HAP-1 (cell line): ENCODE data around the gene HOXA6.

Source experiments
- DNase-seq, 2 experiments: peaks; one replicate each; pipeline ENCODE4 v3.0.0-alpha.2; 2016 to 2020; ENCODE audit warnings: low spot score in 2 of 2
- H3K27me3 ChIP-seq: fragments of 250-450 bp; sonication (Bioruptor Pico); 2 replicates; pipeline ENCODE4 v1.5.1; 2020; ENCODE audit warnings: low read depth, mild to moderate bottlenecking, moderate library complexity
- H3K36me3 ChIP-seq: fragments of 250-450 bp; sonication (Bioruptor Pico); replicated peaks from 2 replicates; pipeline ENCODE4 v1.5.1; 2020; ENCODE audit warnings: mild to moderate bottlenecking
- H3K4me1 ChIP-seq: fragments of 250-450 bp; sonication (Bioruptor Pico); 2 replicates; pipeline ENCODE4 v1.5.1; 2020; ENCODE audit warnings: mild to moderate bottlenecking
- H3K4me3 ChIP-seq: fragments of 250-450 bp; sonication (Bioruptor Pico); 2 replicates; pipeline ENCODE4 v1.5.1; 2020; ENCODE audit warnings: mild to moderate bottlenecking, moderate library complexity
- H3K9me3 ChIP-seq: fragments of 250-450 bp; sonication (Bioruptor Pico); 2 replicates; pipeline ENCODE4 v1.5.1; 2020; ENCODE audit warnings: mild to moderate bottlenecking, moderate library complexity
- in situ Hi-C: fragments of 300-500 bp; cut with MboI; formaldehyde crosslinking; loops from 3 replicates; pipeline ENCODE4 v1.14.3; 2020; ENCODE audit warnings: low sequenced_read_pairs, inconsistent platforms, mixed read lengths

The HOXA6 gene

GRCh38 chr7:27124096-27124901 lies 23.3 kb downstream of the HOXA6 start:
- H3K36me3 ChIP-seq: peaks cover 6% of the 10 kb centered on the region; the same call in 1 of the 2 replicates
- no peak for DNase-seq

GRCh38 chr7:27123477-27124053 lies 24.0 kb downstream of the HOXA6 start:
- DNase-seq: no peak
- Histone ChIP-seq H3K4me3 (no peak overlapping the region), H3K9me3 (no peaks in the 10 kb centered on the region), H3K4me1 (peaks cover 17% of the 10 kb centered on the region), H3K27me3 (no peaks in the 10 kb centered on the region), H3K36me3 (no peaks in the 10 kb centered on the region; the same call in 1 of the 2 replicates)
- in situ Hi-C loops: no loop called here

More at GRCh38 chr7:27124096-27124901, 23.3 kb downstream of the HOXA6 start:
- peaks cover 17% of the 10 kb centered on the region for H3K4me1 ChIP-seq
- H3K27me3 ChIP-seq: no peaks in the 10 kb centered on the region
- no peak overlapping the region for H3K4me3 ChIP-seq
- in situ Hi-C loops: no loop called here
- no peaks in the 10 kb centered on the region for H3K9me3 ChIP-seq

GRCh38 chr7:27123007-27123476 lies 24.5 kb downstream of the HOXA6 start:
- Histone ChIP-seq H3K9me3 (no peaks in the 10 kb centered on the region), H3K4me3 (no peak overlapping the region), H3K36me3 (no peaks in the 10 kb centered on the region; the same call in 1 of the 2 replicates), H3K27me3 (no peaks in the 10 kb centered on the region), H3K4me1 (peaks cover 15% of the 10 kb centered on the region)
- in situ Hi-C loops: no loop called here
- no peak for DNase-seq

- peaks cover 9% of the 10 kb centered on the region for H3K4me1 ChIP-seq
Measured at GRCh38 chr7:27122077-27122910, 25.3 kb downstream of the HOXA6 start.

GRCh38 chr7:27121684-27122076 lies 25.9 kb downstream of the HOXA6 start:
- DNase-seq: no peak
- H3K4me1 ChIP-seq: peaks cover 3% of the 10 kb centered on the region
- H3K4me3 ChIP-seq: no peak overlapping the region
- H3K36me3 ChIP-seq: no peaks in the 10 kb centered on the region; the same call in 1 of the 2 replicates
- in situ Hi-C loops: no loop called here
- no peaks in the 10 kb centered on the region for H3K27me3 ChIP-seq
- no peaks in the 10 kb centered on the region for H3K9me3 ChIP-seq

More at GRCh38 chr7:27122077-27122910, 25.3 kb downstream of the HOXA6 start:
- Histone ChIP-seq H3K36me3 (no peaks in the 10 kb centered on the region; the same call in 1 of the 2 replicates), H3K27me3 (no peaks in the 10 kb centered on the region), H3K4me3 (no peak overlapping the region), H3K9me3 (no peaks in the 10 kb centered on the region)
- in situ Hi-C loops: no loop called here
- no peak for DNase-seq

GRCh38 chr7:27119412-27119911 lies 28.1 kb downstream of the HOXA6 start:
- peaks cover 19% of the 10 kb centered on the region for H3K4me1 ChIP-seq
- H3K4me3 ChIP-seq: no peak overlapping the region
- no peak for DNase-seq
- H3K9me3 ChIP-seq: no peaks in the 10 kb centered on the region
- in situ Hi-C loops: no loop called here
- no peaks in the 10 kb centered on the region for H3K27me3 ChIP-seq
- H3K36me3 ChIP-seq: no peaks in the 10 kb centered on the region; the same call in 1 of the 2 replicates

GRCh38 chr7:27118580-27118979 lies 29.0 kb downstream of the HOXA6 start:
- Histone ChIP-seq H3K9me3 (no peaks in the 10 kb centered on the region), H3K4me3 (no peak overlapping the region), H3K36me3 (no peaks in the 10 kb centered on the region; the same call in 1 of the 2 replicates), H3K4me1 (peaks cover 23% of the 10 kb centered on the region), H3K27me3 (no peaks in the 10 kb centered on the region)
- in situ Hi-C loops: no loop called here
- no peak for DNase-seq

GRCh38 chr7:27117887-27118491 lies 29.6 kb downstream of the HOXA6 start:
- H3K4me3 ChIP-seq: no peak overlapping the region
- in situ Hi-C loops: no loop called here

GRCh38 chr7:27116962-27117886 lies 30.4 kb downstream of the HOXA6 start:
- in situ Hi-C loops: no loop called here
- Histone ChIP-seq H3K4me3 (no peak overlapping the region), H3K27me3 (no peaks in the 10 kb centered on the region), H3K36me3 (no peaks in the 10 kb centered on the region; the same call in 1 of the 2 replicates), H3K9me3 (no peaks in the 10 kb centered on the region), H3K4me1 (peaks cover 32% of the 10 kb centered on the region)
- DNase-seq: no peak

More at GRCh38 chr7:27117887-27118491, 29.6 kb downstream of the HOXA6 start:
- Histone ChIP-seq H3K9me3 (no peaks in the 10 kb centered on the region), H3K27me3 (no peaks in the 10 kb centered on the region), H3K36me3 (no peaks in the 10 kb centered on the region; the same call in 1 of the 2 replicates), H3K4me1 (peaks cover 27% of the 10 kb centered on the region)
- no peak for DNase-seq

- no peaks in the 10 kb centered on the region for H3K27me3 ChIP-seq
- H3K36me3 ChIP-seq: no peaks in the 10 kb centered on the region; the same call in 1 of the 2 replicates
- in situ Hi-C loops: no loop called here
- no peaks in the 10 kb centered on the region for H3K9me3 ChIP-seq
- no peak for DNase-seq
- no peak overlapping the region for H3K4me3 ChIP-seq
- peaks cover 32% of the 10 kb centered on the region for H3K4me1 ChIP-seq
Measured at GRCh38 chr7:27116031-27116961, 31.3 kb downstream of the HOXA6 start.

- Histone ChIP-seq H3K27me3 (no peaks in the 10 kb centered on the region), H3K36me3 (no peaks in the 10 kb centered on the region), H3K4me1 (peaks cover 32% of the 10 kb centered on the region), H3K4me3 (peak overlapping the region; percentile 4), H3K9me3 (no peaks in the 10 kb centered on the region)
- in situ Hi-C loops: no loop called here
- peak; percentile 84 to 86 for DNase-seq
Measured at GRCh38 chr7:27115221-27116026, 32.1 kb downstream of the HOXA6 start.
